Daoy (cell line): ENCODE data around the gene ADARB1. TPM values are rescaled to one million over a fixed set of nuclear protein-coding genes. Genes with fewer than 3 reads are reported as not detected.

Experiments
- DNase-seq: peaks from one replicate; pipeline ENCODE4 v3.0.0-alpha.2; 2015; ENCODE audit warnings: low read depth
- total RNA-seq: library from RNA; depleted of rRNA; stranded (reverse); fragments of >200 nt; shearing (Covaris generic); gene quantifications from 2 replicates; pipeline ENCODE4 v1.2.3, GENCODE V29; 2014

ADARB1 gene
- total RNA-seq, 1 experiment from 2014 or later, result 4.7 TPM

DNA sequence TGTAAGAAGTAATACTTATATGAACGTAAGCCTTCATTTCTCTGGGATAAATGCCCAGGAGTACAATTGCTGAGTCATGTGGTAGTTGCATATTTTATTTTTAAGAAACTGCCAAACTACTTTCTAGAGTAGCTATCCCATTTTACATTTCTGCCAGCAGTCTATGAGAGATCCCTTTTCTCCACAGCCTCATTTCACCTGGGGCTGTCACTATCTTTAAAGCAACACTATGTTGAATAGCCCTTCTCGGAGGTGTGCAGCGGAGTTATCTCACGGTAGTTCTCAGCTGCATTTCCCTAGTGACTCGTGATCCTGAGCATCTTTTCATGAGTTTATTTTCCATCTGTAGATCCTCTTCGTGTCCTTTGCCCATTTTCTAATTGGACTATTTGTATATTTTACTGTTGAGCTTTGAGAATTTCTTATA, 93.4 kb downstream of the ADARB1 start:
- no peak for DNase-seq

DNA sequence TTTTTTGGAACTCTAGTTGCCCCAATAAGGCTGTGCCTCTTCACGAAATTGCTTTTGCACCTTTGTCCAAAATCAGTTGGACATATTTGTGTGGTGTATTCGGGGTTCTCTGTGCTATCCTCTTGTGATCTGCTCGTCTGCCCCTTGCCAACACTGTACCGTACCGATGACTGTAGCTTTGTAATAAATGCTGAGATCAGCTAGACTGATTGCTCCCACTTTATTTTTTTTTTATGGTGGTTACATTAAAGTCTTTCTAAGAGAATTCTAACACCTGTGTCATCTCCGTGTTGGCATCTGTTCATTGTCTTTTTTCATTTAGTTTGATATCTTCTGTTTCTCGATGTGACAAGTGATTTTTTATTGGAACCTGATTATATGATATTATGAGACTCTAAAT, 94.1 kb downstream of the ADARB1 start:
- no peak for DNase-seq

DNA sequence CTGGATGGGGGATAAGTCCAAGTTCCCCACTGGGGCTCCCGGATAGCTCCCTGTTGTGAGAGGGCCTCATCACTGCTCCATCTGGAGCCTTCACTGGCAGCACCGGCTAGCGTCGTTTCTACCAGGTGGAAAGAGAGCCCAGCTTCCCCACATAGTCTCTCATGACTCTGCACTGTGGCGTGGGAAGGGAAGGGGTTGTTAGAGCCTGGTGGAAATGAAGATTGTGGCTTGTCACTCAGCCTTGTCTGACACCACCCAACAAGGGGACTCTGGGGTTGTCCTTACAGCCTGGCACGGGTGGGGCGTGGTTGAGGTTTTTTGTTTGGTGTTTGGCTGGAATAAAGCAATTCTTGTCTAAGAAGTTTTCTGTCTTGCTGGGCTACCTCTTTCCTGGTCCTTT, 94.6 kb downstream of the ADARB1 start:
- no peak for DNase-seq

DNA sequence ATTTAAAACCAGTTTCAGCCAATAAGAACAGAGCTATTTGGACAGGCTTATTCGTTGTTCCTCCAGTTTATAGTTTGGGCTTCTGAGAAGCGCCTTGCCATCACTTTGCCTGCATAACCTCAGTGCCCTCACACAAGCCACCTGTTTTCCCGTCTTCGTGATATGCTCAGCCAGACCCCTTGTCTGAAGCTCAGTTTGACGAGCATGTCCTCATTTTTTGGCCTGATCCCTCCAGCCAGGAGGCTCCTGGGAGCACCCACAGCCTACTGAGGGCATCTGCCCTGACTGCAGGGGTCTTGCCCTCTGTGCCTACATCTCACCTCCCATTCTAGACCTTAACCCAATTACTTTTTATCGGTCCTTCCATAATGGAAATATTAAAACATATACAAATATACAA, 95.3 kb downstream of the ADARB1 start:
- DNase-seq, result no peak

DNA sequence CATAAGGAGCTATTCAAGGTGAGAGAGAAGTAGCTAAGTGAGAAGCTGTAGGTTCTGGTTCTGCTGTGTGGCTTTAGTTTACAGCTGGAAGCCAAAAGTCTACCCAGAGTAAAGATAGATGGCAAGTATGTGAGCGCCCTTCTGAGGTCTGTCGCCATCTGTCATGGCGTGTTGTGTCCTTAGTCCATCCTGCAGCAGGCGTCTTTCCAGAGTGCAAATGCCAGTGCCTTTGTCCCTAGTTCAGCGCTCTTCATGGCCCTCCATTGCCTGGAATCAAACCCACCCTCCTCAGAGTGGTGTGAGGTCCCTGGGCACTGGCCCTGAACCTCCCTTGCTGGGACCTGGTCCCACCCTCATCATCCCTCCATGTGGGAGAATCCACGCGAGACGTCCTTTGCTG, 96.6 kb downstream of the ADARB1 start:
- DNase-seq, result no peak

DNA sequence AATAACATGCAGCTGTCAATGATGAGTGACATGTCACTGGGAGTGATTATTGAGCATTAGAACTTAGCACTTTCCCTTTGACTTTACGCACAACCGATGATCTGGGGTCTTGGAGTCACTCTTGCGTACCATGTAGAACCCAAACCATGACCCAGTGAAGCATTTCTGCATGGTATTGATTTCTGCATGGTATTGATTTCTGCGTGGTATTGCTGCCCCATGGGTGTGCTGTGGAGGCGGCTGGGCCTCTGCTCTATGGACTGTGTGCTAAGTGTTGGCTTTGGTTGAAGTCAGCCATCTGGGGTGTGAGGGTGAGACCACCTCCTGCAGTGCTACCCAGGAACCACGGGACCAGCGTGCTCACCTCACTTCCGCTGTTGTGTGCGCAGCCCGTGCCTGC, 98.0 kb downstream of the ADARB1 start:
- DNase-seq, result no peak

DNA sequence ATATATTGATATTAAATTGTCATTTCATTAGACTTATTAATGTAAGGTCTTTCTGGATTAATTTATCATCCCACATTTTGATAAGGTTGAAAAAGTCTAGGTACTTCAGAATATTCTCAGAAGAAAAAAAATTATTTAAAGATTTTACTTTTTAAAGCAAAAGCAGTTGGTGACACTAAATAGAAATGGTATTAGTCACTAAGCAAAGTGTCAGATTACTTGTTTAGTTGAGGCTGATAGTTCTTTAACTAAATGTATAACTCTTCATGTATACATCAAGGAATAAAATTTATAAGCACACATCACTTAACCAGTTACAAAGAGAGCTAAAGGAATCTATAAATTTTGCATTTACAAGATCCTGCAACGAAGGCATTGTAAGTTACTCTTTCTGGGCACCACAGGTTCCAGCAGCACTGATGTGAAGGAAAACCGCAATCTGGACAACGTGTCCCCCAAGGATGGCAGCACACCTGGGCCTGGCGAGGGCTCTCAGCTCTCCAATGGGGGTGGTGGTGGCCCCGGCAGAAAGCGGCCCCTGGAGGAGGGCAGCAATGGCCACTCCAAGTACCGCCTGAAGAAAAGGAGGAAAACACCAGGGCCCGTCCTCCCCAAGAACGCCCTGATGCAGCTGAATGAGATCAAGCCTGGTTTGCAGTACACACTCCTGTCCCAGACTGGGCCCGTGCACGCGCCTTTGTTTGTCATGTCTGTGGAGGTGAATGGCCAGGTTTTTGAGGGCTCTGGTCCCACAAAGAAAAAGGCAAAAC, 101.1 kb downstream of the ADARB1 start:
- no peak for DNase-seq

DNA sequence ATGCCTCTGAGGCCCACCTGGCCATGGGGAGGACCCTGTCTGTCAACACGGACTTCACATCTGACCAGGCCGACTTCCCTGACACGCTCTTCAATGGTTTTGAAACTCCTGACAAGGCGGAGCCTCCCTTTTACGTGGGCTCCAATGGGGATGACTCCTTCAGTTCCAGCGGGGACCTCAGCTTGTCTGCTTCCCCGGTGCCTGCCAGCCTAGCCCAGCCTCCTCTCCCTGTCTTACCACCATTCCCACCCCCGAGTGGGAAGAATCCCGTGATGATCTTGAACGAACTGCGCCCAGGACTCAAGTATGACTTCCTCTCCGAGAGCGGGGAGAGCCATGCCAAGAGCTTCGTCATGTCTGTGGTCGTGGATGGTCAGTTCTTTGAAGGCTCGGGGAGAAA, 101.8 kb downstream of the ADARB1 start:
- DNase-seq, result no peak

DNA sequence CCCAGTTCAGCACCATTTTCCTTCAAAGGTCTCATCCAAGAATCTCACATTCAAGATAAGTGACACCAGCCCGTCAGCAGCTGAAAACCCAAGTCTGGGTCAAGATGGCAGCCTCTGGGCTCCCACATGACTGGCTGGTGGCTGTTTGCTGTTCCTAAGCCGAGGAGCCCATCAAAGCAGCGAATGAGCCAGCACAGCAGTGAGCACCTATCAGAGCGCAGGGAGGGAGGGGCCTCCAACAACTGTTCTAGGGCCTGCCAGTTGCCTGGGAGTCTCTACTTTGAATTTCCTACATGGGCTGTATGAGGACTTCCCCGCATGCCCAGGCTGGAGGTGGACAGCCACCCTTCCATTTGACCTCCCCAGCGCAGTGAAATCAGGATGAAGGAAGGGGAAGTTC, 102.7 kb downstream of the ADARB1 start:
- DNase-seq, result no peak

DNA sequence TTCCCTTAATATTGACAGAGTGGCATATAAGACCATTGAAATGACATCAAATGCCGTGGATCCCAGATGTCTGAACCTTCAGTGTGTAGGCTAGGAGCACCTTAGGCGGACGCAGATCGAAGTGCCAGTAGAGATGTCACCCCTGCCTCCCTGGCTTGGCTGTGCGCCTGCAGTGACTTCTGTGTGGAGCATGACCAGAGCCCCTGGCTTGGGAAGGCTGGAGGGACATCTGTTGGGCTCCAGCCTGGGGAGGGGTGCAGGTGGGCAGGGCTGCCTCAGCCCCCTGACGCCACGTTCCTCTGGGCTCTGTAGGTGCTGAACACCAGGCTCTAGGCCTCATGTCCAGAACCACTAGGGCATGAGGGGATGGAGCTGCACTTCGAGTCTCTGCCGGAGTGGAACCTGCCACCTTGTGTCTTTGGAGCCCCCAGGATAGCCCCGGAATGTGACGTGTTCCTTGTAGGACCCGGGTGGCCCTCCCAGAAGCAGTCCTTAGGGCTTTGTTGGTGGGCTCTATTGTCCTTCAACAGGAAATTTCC, 103.8 kb downstream of the ADARB1 start:
- DNase-seq, result no peak

DNA sequence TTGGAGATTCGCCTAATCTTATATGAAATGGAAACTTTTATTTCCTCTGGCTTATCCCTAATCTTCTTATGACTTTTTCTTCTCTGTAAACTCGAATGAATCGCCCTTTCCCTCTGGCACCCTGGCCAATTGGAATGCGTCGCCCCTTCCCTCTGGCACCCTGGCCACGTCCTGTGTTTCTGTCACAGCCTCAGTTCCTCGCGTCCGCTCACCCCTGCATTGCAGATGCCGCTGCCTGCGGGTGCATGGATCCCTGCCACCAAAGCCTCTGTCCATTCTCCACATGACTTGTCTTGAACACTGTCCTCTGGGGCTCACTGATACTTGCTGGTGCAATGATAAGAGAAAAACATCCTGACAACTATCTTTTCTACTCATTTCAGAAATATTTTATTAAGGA, 104.6 kb downstream of the ADARB1 start:
- DNase-seq, result no peak

DNA sequence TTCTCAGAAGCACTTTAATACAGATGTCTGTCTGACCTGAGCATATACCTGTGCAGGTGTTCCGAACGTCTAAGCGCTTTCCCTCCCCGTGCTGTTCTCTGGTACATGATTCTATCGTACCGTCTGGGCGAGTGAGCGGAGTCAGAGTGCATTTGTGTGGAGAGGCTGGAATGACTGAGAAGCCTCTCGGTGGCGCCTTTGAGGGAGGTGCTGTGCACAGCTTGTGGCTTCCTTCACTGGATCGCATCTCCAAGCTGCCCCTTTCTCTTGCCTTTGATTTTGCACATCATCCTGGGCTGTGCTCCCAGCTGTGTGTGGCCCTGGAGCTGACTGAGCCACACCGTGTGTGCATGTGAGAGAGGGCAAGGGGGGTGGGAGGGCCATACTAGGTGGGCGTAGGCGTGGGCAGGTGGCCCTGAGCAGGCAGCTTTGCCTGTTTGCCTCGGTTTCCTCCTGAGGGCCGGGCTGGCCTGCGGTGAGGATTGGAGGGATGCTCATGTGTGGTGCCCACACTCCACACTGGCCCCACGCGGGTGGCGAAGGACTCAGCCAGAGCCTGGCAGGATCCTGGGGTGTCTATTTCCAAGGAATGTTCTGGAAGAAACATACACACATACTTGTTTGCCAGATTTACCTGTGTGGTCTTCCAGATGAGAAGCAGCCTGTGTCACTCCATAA, 105.3 kb downstream of the ADARB1 start:
- no peak for DNase-seq

DNA sequence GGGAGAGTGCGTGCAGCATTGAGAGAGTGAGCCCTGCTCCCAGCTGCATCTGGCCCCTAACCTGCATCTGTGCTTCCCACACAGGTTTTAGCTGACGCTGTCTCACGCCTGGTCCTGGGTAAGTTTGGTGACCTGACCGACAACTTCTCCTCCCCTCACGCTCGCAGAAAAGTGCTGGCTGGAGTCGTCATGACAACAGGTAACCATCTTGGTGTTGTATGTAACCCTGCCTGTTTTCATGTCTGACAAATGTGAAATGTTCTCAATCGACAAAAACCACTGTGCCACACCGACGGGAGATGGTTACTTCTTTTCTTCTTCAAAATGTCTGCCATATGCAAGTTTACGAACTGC, 105.8 kb downstream of the ADARB1 start:
- DNase-seq, result no peak

DNA sequence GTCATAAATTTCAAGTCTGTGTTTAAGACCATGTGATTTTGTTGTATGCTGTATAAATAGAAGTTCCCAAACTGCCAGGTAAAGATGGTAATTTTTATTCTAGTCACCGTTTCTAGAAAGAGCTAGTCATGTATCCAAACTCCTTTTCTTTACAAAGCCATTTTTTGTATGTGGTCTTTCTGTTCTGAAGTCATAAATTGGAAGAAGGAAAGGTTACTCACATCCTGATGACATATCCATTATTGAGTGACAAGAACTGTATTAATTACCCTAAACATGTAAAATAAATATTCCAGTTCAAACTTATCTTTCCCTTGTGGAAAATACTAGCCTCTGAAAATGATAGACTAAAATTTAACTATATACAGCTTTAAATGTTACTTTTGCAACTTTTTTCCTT, 108.6 kb downstream of the ADARB1 start:
- DNase-seq, result no peak

DNA sequence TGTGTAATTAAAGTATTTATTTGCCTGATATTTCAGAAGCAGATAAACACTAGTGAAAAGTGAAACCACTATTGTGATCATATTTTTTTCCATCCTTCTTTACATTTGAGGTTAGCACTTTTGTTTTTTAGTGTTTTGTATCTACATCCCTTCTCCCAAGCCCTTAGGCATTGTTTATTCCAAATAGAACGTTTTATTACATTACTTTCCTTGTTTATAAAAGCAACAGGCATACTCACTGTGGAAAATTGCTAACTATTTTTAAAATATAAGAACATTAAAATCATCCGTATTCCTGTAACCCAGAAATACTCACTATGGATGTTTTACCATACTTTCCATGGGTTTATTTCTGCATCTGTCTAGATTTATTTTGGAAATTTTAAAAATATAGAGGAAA, 109.5 kb downstream of the ADARB1 start:
- DNase-seq, result no peak

DNA sequence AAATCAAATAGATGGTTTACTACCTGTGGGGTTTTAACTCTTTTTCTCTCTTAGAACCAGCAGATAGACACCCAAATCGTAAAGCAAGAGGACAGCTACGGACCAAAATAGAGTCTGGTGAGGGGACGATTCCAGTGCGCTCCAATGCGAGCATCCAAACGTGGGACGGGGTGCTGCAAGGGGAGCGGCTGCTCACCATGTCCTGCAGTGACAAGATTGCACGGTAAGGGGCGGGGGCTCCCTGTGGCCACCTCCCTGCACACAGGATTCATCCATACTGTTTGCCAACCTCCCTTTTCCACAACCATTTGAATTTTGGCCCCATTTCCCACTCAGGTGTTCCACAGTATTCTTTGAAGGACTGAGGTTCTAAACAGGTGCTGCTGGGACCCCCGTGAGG, 110.5 kb downstream of the ADARB1 start:
- DNase-seq, result no peak

DNA sequence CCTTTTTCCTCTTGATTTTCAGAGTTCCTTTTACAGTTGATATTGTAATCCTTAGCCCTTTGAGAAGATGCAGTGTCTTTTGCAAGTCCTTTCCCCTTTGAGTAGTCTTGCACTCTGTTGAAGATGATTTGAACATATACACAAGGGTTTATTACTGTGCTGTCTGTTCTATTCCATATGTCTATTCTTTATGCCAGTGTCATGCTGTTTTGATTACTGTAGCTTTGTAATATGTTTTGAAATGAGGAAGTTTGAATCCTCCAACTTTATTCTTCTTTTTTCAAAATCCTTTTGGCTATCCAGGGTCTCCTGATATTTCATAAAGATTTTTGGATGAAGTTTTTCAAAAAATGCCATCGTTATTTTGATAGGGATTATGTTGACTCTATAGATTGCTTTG, 112.3 kb downstream of the ADARB1 start:
- DNase-seq, result no peak

DNA sequence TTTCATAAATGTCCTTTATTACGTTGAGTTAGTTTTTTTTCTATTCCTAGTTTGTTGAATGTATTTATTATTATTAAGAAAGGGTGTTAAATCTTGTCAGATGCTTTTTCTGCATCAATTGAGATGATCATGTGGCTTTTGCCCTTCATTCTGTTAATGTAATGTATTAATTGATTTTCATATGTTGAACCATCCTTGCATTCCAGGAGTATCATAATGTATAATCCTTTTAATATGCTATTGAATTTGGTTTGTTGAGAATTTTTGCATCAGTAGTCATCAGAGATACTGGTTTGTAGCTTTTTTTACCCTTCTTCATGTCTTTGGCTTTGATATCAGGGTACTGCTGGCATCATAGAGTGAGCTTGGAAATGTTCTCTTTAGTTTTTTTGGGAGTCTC, 113.3 kb downstream of the ADARB1 start:
- DNase-seq, result no peak

DNA sequence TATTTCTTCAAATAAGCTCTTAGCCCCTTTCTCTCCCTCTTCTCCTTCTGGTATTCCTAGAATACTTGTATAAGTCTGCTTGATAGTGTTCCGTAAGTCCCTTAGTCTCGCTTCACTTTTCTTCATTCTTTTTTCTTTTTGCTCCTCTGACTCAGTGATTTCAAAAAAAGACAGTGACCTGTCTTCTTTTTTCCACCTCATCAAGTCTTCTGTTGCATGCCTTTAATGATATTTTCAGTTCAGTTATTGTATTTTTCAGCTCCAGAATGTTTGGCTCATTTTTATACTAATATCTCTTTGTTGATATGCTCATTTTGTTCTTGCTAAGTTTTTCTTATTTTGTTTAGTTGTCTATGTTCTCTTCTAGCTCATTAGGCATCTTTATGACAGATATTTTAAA, 115.6 kb downstream of the ADARB1 start:
- no peak for DNase-seq

DNA sequence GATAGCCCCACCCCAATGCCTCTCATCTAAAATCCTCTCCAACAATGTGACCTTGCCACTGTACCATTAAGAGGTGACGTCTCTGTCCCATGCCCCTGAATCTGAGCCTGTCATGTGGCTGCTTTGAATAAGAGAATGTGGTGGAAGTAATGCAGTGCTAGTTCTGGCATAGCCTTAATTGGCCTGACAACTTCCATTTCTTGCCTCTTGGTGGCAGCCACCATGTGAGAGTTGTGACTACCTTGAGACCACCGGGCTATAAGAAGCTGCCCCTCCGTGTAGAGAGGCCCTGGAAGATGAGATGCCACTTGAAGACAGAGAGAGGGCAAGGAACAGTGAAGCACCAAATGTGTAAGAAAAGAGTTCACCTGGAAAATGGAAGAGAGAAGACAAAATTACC, 118.0 kb downstream of the ADARB1 start:
- no peak for DNase-seq

DNA sequence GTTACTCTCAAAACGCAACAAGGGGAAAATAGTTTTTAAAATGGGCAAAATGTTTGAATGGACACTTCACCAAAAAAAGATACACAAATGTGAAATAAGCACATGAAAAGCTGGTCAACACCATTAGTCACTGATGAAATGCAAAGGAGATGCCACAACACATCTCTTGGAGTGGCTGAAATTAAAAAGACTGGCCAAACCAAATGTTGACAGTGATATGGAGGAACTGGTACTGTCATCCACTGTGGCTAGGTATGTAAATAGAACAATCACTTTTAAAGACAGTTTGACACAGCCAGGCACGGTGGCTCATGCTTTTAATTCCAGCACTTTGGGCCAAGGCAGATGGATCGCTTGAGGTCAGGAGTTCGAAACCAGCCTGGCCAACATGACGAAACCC, 122.2 kb downstream of the ADARB1 start:
- DNase-seq, result no peak

DNA sequence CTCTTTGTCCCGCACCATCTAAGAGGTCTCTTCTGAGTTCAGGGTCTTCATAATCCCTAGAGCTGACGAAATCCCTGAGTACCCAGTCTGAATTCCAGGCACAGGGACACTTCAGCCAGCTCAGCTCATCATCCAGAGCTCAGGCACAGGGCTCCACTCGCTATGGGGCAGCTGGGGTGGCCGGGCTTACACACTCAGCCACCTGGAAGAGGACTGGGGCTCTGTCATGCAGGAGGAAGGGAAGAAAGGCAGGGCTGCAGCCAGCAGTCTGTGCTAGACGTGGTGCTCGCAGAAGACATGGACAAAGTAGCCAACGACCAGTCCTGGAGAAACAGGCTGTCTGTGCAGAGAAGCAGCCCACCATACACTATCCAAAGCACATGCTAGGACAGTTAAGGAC, 124.8 kb downstream of the ADARB1 start:
- no peak for DNase-seq

DNA sequence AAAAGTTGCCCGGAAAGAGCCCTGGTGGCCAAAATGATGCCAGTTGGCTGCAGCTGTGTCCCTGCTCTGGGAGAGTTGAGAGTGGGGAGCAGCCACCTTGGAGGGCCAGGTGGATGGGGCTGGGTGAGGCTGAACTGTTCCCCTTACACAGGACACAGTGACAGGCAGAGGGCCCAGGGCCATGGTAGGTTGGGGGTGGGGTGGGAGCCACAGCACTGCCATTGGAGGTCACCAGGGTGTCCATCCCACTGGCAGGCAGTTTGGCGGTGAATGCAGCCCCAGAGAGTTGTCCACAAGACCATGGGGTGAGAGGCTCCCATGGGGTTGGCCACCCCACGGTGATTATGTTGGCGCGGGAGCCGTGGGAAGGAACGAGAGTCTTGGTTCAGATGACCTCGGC, 125.7 kb downstream of the ADARB1 start:
- no peak for DNase-seq
